HepG2 (cell line): ENCODE measurements around the gene KMT2B. TPM values are rescaled to one million over a fixed set of nuclear protein-coding genes. Genes with fewer than 3 reads are reported as not detected.

Source experiments
- ATRX ChIP-seq: sonication (generic); formaldehyde crosslinking; IDR thresholded peaks from 2 replicates; pipeline ENCODE4 v1.4.0; 2020; ENCODE audit warnings: missing genetic modification reagents, borderline replicate concordance
- ISL2 ChIP-seq: sonication (generic); formaldehyde crosslinking; IDR thresholded peaks from 2 replicates; pipeline ENCODE4 v1.5.0; 2020; ENCODE audit warnings: missing genetic modification reagents
- NFATC3 ChIP-seq: sonication (generic); formaldehyde crosslinking; IDR thresholded peaks from 2 replicates; pipeline ENCODE4 v1.5.1; 2020; ENCODE audit warnings: mild to moderate bottlenecking, missing genetic modification reagents
- NR2F2 ChIP-seq: IDR thresholded peaks from 2 replicates; pipeline ENCODE4 v1.6.1; 2012; ENCODE audit warnings: low read depth, inconsistent platforms, borderline replicate concordance
- RAD51 ChIP-seq: fragments of 450-650 bp; IDR thresholded peaks from 2 replicates; pipeline ENCODE4 v1.6.1; 2016; ENCODE audit warnings: borderline replicate concordance
- RFX3 ChIP-seq: IDR thresholded peaks from 2 replicates; pipeline ENCODE4 v1.6.1; 2016; ENCODE audit warnings: missing biosample characterization, missing genetic modification reagents
- SNRNP70 ChIP-seq: fragments of 200-400 bp; formaldehyde crosslinking; IDR thresholded peaks from 2 replicates; pipeline ENCODE4 v1.6.1; 2017; ENCODE audit warnings: mild to moderate bottlenecking, low read depth, low read length, moderate library complexity
- SP140L ChIP-seq: sonication (generic); formaldehyde crosslinking; IDR thresholded peaks from 2 replicates; pipeline ENCODE4 v1.4.0; 2020; ENCODE audit warnings: missing genetic modification reagents, borderline replicate concordance
- TEAD2 ChIP-seq: sonication (generic); formaldehyde crosslinking; IDR thresholded peaks from 2 replicates; pipeline ENCODE4 v1.9.0; 2021; ENCODE audit warnings: missing genetic modification reagents
- ZNF101 ChIP-seq: sonication (generic); formaldehyde crosslinking; IDR thresholded peaks from 2 replicates; pipeline ENCODE4 v1.4.0; 2020; ENCODE audit warnings: mild to moderate bottlenecking, low read depth, missing genetic modification reagents, borderline replicate concordance
- ZNF282 ChIP-seq: fragments of 450-650 bp; IDR thresholded peaks from 2 replicates; pipeline ENCODE4 v1.6.1; 2018; ENCODE audit not compliant: partially characterized antibody
- ZNF558 ChIP-seq: sonication (generic); formaldehyde crosslinking; IDR thresholded peaks from 2 replicates; pipeline ENCODE4 v1.9.0; 2022; ENCODE audit warnings: mild to moderate bottlenecking, missing genetic modification reagents, borderline replicate concordance
- ZNF569 ChIP-seq: sonication (generic); formaldehyde crosslinking; IDR thresholded peaks from 2 replicates; pipeline ENCODE4 v1.5.0; 2020; ENCODE audit warnings: mild to moderate bottlenecking, missing genetic modification reagents, moderate library complexity, borderline replicate concordance
- ZNF629 ChIP-seq: sonication (generic); formaldehyde crosslinking; conservative IDR thresholded peaks from 2 replicates; pipeline ENCODE4 v1.5.0; 2020; ENCODE audit warnings: missing genetic modification reagents
- ZNF761 ChIP-seq: sonication (generic); formaldehyde crosslinking; conservative IDR thresholded peaks from 2 replicates; pipeline ENCODE4 v1.4.0; 2020; ENCODE audit warnings: mild to moderate bottlenecking, missing genetic modification reagents
- ZNF775 ChIP-seq: sonication (generic); formaldehyde crosslinking; IDR thresholded peaks from 2 replicates; pipeline ENCODE4 v1.4.0; 2020; ENCODE audit warnings: missing genetic modification reagents, mild to moderate bottlenecking, moderate library complexity, borderline replicate concordance
- polyA plus RNA-seq, 8 experiments: library from polyadenylated mRNA; depleted of rRNA in 3 of 8; stranded (reverse) in 7 of 8; unstranded in 1 of 8; fragments of >200 nt; fragmentation: Illumina TruSeq in 4 of 8; extraction: Trizol in 4 of 8; gene quantifications; 2 replicates each; pipeline versions ENCODE4 v1.2.1 to v1.2.3, GENCODE V29; 2011 to 2016; ENCODE audit warnings: low read depth in 4 of 8, missing spikeins in 1 of 8, mixed read lengths in 1 of 8; ENCODE audit not compliant: insufficient read depth in 1 of 8
- total RNA-seq, 5 experiments: library from RNA; depleted of rRNA; stranded (reverse); fragments of >200 nt; fragmentation: Illumina TruSeq; extraction: Trizol; gene quantifications; 2 replicates each; pipeline ENCODE4 v1.2.3, GENCODE V29; 2016; ENCODE audit warnings: low read depth in 1 of 5
- TF ChIP-seq, protein P1 (sequence below): sonication (generic); formaldehyde crosslinking; IDR thresholded peaks from 2 replicates; pipeline ENCODE4 v1.4.0; 2020; ENCODE audit warnings: low read depth, mild to moderate bottlenecking, missing genetic modification reagents
- TF ChIP-seq, protein P2 (sequence below): sonication (generic); formaldehyde crosslinking; IDR thresholded peaks from 2 replicates; pipeline ENCODE4 v1.4.0; 2020; ENCODE audit warnings: mild to moderate bottlenecking, low read depth, missing genetic modification reagents
- TF ChIP-seq, protein P3 (sequence below): sonication (generic); formaldehyde crosslinking; IDR thresholded peaks from 2 replicates; pipeline ENCODE4 v1.5.1; 2020; ENCODE audit warnings: mild to moderate bottlenecking, missing genetic modification reagents, moderate library complexity
- TF ChIP-seq, protein P4 (sequence below): sonication (generic); formaldehyde crosslinking; IDR thresholded peaks from 2 replicates; pipeline ENCODE4 v1.8.0; 2022; ENCODE audit warnings: low read depth, missing genetic modification reagents
- TF ChIP-seq, protein P5 (sequence below): IDR thresholded peaks from 2 replicates; pipeline ENCODE4 v1.6.1; 2018; ENCODE audit warnings: missing genetic modification reagents

The KMT2B gene
- total and polyA plus RNA-seq, 2 of the 13 experiments (the other 11 are each of a cell fraction or from before 2014, with no cell fraction given) = 6.2 to 16.9 TPM

DNA sequence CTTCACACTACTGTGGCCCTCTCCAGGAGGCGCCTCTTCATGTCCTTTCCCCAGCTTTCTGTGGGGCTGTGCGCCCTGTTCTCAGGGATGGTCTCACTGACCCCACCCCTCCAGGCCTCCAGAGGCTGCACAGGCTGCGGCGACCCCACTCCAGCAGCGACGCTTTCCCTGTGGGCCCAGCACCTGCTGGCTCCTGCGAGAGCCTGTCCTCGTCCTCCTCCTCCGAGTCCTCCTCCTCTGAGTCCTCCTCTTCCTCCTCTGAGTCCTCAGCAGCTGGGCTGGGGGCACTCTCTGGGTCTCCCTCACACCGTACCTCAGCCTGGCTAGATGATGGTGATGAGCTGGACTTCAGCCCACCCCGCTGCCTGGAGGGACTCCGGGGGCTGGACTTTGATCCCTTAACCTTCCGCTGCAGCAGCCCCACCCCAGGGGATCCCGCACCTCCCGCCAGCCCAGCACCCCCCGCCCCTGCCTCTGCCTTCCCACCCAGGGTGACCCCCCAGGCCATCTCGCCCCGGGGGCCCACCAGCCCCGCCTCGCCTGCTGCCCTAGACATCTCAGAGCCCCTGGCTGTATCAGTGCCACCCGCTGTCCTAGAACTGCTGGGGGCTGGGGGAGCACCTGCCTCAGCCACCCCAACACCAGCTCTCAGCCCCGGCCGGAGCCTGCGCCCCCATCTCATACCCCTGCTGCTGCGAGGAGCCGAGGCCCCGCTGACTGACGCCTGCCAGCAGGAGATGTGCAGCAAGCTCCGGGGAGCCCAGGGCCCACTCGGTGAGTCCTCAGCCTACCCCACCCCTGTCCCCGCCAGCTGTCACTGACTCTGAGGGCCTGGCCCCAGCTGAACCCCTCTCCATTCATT is 68.7 kb downstream of the KMT2B start (continued):
- TF ChIP-seq ISL2 (no peak), ZNF558 (no peak), ATRX (CRISPR knock-in tag) (no peak), NR2F2 (no peak), SP140L (no peak), RAD51 (no peak), ZNF629 (CRISPR knock-in tag) (no peak), NFATC3 (CRISPR knock-in tag) (no peak), SNRNP70 (no peak), ZNF282 (no peak), ZNF101 (CRISPR knock-in tag) (no peak), TEAD2 (no peak), ZNF761 (CRISPR knock-in tag) (no peak), RFX3 (CRISPR knock-in tag) (no peak), ZNF569 (CRISPR knock-in tag) (no peak), ZNF775 (CRISPR knock-in tag) (no peak)
- TF ChIP-seq, protein P1, sequence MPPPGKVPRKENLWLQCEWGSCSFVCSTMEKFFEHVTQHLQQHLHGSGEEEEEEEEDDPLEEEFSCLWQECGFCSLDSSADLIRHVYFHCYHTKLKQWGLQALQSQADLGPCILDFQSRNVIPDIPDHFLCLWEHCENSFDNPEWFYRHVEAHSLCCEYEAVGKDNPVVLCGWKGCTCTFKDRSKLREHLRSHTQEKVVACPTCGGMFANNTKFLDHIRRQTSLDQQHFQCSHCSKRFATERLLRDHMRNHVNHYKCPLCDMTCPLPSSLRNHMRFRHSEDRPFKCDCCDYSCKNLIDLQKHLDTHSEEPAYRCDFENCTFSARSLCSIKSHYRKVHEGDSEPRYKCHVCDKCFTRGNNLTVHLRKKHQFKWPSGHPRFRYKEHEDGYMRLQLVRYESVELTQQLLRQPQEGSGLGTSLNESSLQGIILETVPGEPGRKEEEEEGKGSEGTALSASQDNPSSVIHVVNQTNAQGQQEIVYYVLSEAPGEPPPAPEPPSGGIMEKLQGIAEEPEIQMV (CRISPR knock-in tag) = no peak
- TF ChIP-seq, protein P2, sequence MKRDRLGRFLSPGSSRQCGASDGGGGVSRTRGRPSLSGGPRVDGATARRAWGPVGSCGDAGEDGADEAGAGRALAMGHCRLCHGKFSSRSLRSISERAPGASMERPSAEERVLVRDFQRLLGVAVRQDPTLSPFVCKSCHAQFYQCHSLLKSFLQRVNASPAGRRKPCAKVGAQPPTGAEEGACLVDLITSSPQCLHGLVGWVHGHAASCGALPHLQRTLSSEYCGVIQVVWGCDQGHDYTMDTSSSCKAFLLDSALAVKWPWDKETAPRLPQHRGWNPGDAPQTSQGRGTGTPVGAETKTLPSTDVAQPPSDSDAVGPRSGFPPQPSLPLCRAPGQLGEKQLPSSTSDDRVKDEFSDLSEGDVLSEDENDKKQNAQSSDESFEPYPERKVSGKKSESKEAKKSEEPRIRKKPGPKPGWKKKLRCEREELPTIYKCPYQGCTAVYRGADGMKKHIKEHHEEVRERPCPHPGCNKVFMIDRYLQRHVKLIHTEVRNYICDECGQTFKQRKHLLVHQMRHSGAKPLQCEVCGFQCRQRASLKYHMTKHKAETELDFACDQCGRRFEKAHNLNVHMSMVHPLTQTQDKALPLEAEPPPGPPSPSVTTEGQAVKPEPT (CRISPR knock-in tag) = no peak
- TF ChIP-seq, protein P3, sequence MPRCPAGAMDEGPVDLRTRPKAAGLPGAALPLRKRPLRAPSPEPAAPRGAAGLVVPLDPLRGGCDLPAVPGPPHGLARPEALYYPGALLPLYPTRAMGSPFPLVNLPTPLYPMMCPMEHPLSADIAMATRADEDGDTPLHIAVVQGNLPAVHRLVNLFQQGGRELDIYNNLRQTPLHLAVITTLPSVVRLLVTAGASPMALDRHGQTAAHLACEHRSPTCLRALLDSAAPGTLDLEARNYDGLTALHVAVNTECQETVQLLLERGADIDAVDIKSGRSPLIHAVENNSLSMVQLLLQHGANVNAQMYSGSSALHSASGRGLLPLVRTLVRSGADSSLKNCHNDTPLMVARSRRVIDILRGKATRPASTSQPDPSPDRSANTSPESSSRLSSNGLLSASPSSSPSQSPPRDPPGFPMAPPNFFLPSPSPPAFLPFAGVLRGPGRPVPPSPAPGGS (CRISPR knock-in tag) = no peak
- TF ChIP-seq, protein P4, sequence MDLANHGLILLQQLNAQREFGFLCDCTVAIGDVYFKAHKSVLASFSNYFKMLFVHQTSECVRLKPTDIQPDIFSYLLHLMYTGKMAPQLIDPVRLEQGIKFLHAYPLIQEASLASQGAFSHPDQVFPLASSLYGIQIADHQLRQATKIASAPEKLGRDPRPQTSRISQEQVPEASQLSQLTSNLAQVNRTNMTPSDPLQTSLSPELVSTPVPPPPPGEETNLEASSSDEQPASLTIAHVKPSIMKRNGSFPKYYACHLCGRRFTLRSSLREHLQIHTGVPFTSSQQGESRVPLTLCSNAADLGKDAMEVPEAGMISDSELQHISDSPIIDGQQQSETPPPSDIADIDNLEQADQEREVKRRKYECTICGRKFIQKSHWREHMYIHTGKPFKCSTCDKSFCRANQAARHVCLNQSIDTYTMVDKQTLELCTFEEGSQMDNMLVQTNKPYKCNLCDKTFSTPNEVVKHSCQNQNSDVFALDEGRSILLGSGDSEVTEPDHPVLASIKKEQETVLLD (CRISPR knock-in tag) = no peak
- TF ChIP-seq, protein P5, sequence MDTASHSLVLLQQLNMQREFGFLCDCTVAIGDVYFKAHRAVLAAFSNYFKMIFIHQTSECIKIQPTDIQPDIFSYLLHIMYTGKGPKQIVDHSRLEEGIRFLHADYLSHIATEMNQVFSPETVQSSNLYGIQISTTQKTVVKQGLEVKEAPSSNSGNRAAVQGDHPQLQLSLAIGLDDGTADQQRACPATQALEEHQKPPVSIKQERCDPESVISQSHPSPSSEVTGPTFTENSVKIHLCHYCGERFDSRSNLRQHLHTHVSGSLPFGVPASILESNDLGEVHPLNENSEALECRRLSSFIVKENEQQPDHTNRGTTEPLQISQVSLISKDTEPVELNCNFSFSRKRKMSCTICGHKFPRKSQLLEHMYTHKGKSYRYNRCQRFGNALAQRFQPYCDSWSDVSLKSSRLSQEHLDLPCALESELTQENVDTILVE (CRISPR knock-in tag) = no peak
